ENCODE measurements around the gene ITPR1. TPM values are rescaled to one million over a fixed set of nuclear protein-coding genes. Genes with fewer than 3 reads are reported as not detected.

The ITPR1 gene
- total RNA-seq, 1 experiment from 2014 or later: 3.6 TPM

GRCh38 chr3:4806535-4807108 lies 313.5 kb downstream of the ITPR1 start:
- DNase-seq (ENCODE audit: low spot score): no peak

- DNase-seq (ENCODE audit: low spot score): no peak
Measured at GRCh38 chr3:4807381-4808280, 314.5 kb downstream of the ITPR1 start.

GRCh38 chr3:4808637-4809036 lies 315.5 kb downstream of the ITPR1 start:
- DNase-seq (ENCODE audit: low spot score): no peak

DNA sequence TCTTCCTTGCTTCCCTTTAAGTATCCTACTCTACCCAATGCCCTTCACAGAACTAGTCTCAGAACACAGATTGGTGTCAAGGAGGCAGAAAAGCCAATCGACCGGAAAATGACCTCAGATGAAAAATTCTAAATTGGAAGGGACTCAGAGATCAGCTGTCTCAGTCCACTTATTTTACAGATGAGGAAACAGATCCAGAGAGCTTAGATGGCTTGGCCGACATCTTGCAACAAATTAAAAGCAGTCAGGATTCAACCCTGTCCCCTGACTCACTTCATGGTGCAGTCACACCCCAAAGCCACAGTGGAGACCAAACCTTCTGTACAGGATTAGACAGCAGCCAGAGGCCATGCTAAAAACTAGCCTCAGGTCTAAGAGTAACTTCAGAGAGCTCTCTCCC lies 316.8 kb downstream of the ITPR1 start:
- DNase-seq (ENCODE audit: low spot score): no peak

GRCh38 chr3:4812591-4812990 lies 319.4 kb downstream of the ITPR1 start:
- DNase-seq (ENCODE audit: low spot score): no peak

GRCh38 chr3:4813909-4814304 lies 320.8 kb downstream of the ITPR1 start:
- no peak for DNase-seq (ENCODE audit: low spot score)

DNA sequence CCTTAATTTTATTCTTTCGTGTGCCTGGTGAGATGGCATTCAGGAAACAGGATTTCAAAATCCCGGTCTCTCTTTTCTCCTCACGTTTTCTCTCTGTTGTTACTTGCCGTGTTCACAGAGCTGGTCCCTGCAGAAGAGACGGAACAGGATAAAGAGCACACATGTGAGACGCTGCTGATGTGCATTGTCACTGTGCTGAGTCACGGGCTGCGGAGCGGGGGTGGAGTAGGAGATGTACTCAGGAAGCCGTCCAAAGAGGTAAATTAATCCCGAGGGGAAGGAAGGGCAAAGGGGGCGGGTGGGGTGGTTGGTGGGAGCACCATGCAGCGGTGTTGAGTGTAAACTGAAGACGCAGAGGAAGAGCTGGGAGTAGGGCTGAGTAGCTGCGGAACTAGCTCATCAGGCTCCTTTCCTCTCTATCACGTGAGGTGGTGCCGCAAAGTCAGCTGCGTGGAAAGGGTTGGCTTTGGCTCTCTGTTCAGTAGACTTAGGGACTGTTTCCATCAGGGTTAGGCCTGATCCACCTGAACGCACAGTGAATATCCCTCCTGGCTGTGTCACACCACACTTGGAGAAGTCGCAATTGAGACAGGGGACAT lies 321.3 kb downstream of the ITPR1 start:
- no peak for DNase-seq (ENCODE audit: low spot score)

- no peak for DNase-seq (ENCODE audit: low spot score)
Measured at GRCh38 chr3:4814904-4815574, 321.9 kb downstream of the ITPR1 start.

DNA sequence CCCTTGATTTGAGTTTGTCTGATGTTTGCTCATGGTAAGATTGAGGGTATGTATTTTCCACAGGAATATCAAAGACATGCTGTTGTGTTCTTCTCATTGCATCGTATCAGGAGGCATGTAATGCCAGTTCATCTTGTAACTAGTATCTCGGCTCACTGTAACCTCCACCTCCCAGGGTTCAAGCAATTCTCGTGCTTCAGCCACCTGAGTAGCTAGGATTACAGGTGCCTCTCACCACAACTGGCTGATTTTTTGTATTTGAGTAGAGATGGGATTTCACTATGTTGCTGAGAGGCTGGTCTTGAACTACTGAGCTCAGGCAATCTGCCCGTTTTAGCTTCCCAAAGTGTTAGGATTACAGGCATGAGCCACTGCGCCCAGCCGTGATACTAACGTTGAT lies 323.2 kb downstream of the ITPR1 start:
- no peak for DNase-seq (ENCODE audit: low spot score)

GRCh38 chr3:4816718-4817117 lies 323.6 kb downstream of the ITPR1 start:
- DNase-seq (ENCODE audit: low spot score): no peak

DNA sequence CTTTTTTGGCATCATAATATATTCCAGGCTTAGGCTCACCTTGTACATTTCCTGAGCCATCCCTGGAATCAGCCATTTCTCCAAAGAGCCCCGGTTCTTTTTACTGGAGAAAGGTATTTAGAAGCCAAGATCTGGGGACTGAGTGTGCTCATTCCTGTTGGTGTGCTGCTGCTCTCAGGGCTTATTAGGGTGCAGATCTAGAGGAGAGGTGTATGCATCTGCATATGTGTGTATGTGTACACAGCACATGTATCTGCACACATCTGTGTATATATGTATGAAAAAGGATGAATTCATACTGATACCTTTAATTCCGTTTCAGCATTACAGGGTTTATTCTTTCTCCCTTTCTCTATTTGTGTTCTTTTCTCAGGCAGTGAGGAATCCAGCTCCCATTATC lies 324.0 kb downstream of the ITPR1 start:
- DNase-seq (ENCODE audit: low spot score): no peak

DNA sequence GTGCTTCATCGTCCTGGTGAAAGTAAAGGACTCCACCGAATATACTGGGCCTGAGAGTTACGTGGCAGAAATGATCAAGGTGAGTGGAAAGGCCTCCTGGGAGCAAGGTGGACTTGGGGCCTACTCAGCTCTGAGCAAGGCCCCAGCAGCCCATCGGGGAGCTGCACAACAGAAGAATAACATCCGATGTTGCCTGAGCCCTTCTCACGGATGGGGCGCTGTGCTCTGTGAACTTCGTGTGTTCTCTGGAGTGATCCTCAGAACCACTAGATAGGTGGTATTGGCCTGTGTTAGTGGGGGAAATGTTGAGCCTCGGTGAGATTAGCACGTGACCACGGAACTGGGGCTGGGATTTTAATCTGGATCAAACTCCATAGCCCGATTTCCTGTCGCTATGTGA lies 325.0 kb downstream of the ITPR1 start:
- no peak for DNase-seq (ENCODE audit: low spot score)

- no peak for DNase-seq (ENCODE audit: low spot score)
Measured at GRCh38 chr3:4818986-4819693, 326.0 kb downstream of the ITPR1 start.

DNA sequence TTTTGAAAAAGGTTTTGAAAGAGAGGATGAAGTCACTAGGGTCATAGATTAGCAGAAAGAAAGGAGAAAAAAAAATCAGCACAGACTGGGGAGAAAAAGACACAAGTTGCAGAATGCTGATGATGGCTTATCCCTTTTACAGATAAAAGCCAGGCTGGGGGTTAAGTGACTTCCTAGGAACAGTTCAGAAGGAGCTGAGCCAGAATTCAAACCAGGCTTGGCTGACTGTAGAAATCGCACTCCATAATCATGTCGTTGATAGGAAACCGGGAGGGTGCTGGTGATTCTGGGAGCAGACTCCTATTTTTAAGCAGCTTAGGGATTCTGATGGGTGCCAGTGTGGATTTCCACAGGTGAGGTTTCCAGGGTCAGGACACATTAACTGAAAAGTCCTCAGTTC lies 326.6 kb downstream of the ITPR1 start:
- DNase-seq (ENCODE audit: low spot score): no peak

- no peak for DNase-seq (ENCODE audit: low spot score)
Measured at GRCh38 chr3:4820296-4821121, 327.4 kb downstream of the ITPR1 start.

DNA sequence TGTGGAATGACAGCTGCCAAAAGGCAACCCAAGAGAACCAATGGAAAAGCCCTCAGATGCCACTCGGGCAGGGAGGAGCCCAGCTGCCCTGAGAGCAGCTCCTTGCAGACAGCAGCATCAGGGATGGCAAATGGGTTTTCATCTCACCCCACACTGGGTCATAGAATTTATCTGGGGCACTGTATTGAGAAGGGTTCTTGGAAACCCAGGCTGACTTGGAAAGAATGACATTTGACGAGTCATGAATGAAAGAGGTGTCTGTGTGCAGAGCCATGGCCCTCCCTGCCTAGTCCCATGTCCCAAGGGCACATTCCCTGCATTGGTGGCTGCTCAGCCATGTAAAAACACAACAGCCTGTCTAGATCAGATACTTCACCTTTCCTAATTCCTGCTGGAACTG lies 328.2 kb downstream of the ITPR1 start:
- no peak for DNase-seq (ENCODE audit: low spot score)

- no peak for DNase-seq (ENCODE audit: low spot score)
Measured at GRCh38 chr3:4821975-4822374, 328.8 kb downstream of the ITPR1 start.

- DNase-seq (ENCODE audit: low spot score): no peak
Measured at GRCh38 chr3:4822568-4822967, 329.4 kb downstream of the ITPR1 start.

DNA sequence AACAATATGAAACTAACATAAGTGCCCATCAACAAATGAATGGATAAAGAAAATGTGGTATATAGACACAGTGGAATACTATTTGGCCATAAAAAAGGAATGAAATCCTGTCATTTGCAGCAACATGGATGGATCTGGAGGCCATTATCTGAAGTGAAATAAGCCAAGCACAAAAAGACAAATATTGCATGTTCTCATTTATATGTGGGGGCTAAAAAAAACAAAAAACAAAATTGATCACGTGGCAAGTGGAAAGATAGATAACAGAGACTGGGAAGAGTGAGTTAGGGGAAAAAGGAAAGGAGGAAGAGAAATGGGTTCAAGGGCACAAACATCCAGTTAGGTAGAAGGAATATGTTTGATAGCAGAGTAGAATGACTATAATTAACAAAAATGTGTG lies 330.2 kb downstream of the ITPR1 start:
- no peak for DNase-seq (ENCODE audit: low spot score)

DNA sequence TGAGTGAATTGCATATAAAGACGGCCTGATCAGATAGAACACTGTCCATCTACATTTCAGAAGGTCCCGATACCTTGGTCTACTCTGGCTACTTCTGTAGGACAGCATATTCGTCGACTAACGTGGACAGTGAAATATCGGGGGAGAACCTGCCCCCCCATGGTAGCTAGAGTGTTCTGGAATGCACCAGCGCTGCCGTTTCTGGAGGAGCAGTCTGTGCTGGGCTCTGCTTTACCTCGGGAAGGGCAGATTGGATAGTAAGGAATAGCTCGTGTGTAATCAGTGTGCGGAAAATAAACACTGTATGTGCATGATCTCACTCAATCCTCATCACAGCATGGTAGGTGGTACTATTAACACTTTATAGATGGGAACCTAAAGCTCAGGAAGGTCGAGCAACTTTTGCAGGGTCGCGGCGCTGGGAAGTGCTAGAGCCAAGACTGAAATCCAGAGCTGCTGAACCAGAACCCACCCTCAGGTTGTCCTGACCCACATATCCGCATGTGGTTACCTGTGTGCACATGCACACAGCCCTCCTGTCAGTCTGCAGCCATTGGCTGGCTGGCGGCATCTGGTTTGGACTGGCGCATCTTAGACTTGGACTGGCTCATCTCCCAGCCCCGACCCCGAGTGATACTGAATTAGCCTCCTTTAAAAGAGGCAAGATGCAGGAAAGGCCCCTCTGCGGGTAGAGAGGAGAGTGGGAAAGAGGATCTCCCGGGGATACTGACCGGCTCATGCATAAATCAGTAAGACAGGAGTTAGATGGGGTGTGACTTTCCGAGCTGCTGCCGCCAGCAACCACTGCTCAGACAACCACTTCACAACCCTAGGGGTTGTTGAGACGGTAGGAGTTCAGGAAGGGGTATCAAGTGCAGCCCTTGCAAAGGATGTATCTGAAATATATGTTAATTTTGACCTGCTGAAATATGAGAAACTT lies 331.1 kb downstream of the ITPR1 start:
- DNase-seq (ENCODE audit: low spot score): no peak

Data from HT-29 (cell line).